ENCODE measurements around the gene UPK3A.
"Not testable (repeated sequence)": the region's sequence is repeated elsewhere in the genome, so short reads cannot be mapped to it uniquely, and the experiment has no call there.

The UPK3A gene

GRCh38 chr22:45281010-45281409 is 3.7 kb upstream of the UPK3A start:
- DNase-seq (ENCODE audit: low read depth in 2 of 2): no peak

- DNase-seq (ENCODE audit: low read depth in 2 of 2): no peak
Measured at GRCh38 chr22:45285263-45286058, 712 bp downstream of the UPK3A start.

- no peak for DNase-seq (ENCODE audit: low read depth in 2 of 2)
Measured at GRCh38 chr22:45286854-45287551, 2.3 kb downstream of the UPK3A start.

- peak; percentile 42 to 45 for DNase-seq (ENCODE audit: low read depth in 2 of 2)
Measured at GRCh38 chr22:45290410-45290936, 5.7 kb downstream of the UPK3A start.

GRCh38 chr22:45291061-45291930 is 6.5 kb downstream of the UPK3A start:
- DNase-seq (ENCODE audit: low read depth in 2 of 2): no peak

GRCh38 chr22:45291931-45292290 is 7.2 kb downstream of the UPK3A start:
- DNase-seq (ENCODE audit: low read depth in 2 of 2): no peak

- DNase-seq (ENCODE audit: low read depth in 2 of 2): no peak
Measured at GRCh38 chr22:45292731-45293442, 8.1 kb downstream of the UPK3A start.

- no peak for DNase-seq (ENCODE audit: low read depth in 2 of 2)
Measured at GRCh38 chr22:45294030-45294429, 9.3 kb downstream of the UPK3A start.

- not testable (repeated sequence) for DNase-seq (ENCODE audit: low read depth in 2 of 2)
Measured at GRCh38 chr22:45295004-45295403, 10.3 kb downstream of the UPK3A start.

- no peak for DNase-seq (ENCODE audit: low read depth in 2 of 2)
Measured at GRCh38 chr22:45295492-45295891, 10.7 kb downstream of the UPK3A start.

GRCh38 chr22:45296628-45297297 is 12.0 kb downstream of the UPK3A start:
- DNase-seq (ENCODE audit: low read depth in 2 of 2): no peak

GRCh38 chr22:45298934-45299505 is 14.3 kb downstream of the UPK3A start:
- no peak for DNase-seq (ENCODE audit: low read depth in 2 of 2)

GRCh38 chr22:45302751-45303150 is 18.0 kb downstream of the UPK3A start:
- DNase-seq (ENCODE audit: low read depth in 2 of 2): no peak

- DNase-seq (ENCODE audit: low read depth in 2 of 2): no peak
Measured at GRCh38 chr22:45303181-45303580, 18.4 kb downstream of the UPK3A start.

GRCh38 chr22:45304971-45305370 is 20.2 kb downstream of the UPK3A start:
- no peak for DNase-seq (ENCODE audit: low read depth in 2 of 2)

GRCh38 chr22:45305456-45306075 is 20.8 kb downstream of the UPK3A start:
- DNase-seq (ENCODE audit: low read depth in 2 of 2): no peak

GRCh38 chr22:45306139-45306538 is 21.4 kb downstream of the UPK3A start:
- DNase-seq (ENCODE audit: low read depth in 2 of 2): no peak

GRCh38 chr22:45308391-45308956 is 23.7 kb downstream of the UPK3A start:
- DNase-seq (ENCODE audit: low read depth in 2 of 2): no peak

GRCh38 chr22:45308957-45309421 is 24.2 kb downstream of the UPK3A start:
- DNase-seq (ENCODE audit: low read depth in 2 of 2): no peak
